Trophoblast cell (in vitro differentiated cells and primary cell): Measurements from ENCODE around the gene LGALS7B.
"Not testable (repeated sequence)": the region's sequence is repeated elsewhere in the genome, so short reads cannot be mapped to it uniquely, and the experiment has no call there.

Source experiments
- DNase-seq, 2 donors: peaks; one replicate each; pipeline ENCODE4 v3.0.0-alpha.2; 2016
- H2AFZ ChIP-seq: 2 replicates; pipeline ENCODE4 v1.6.1; 2013; ENCODE audit warnings: low read length, moderate library complexity, mild to moderate bottlenecking; ENCODE audit not compliant: insufficient read depth, poor library complexity
- H2AK5ac ChIP-seq: 2 replicates; pipeline ENCODE4 v1.6.1; 2013; ENCODE audit warnings: mild to moderate bottlenecking, low read length
- H2BK120ac ChIP-seq: 2 replicates; pipeline ENCODE4 v1.6.1; 2013; ENCODE audit warnings: low read length, mild to moderate bottlenecking, moderate library complexity; ENCODE audit not compliant: insufficient read depth, poor library complexity
- H2BK12ac ChIP-seq: 2 replicates; pipeline ENCODE4 v1.6.1; 2013; ENCODE audit warnings: mild to moderate bottlenecking, low read length, moderate library complexity
- H2BK5ac ChIP-seq: 2 replicates; pipeline ENCODE4 v1.6.1; 2013; ENCODE audit warnings: low read length, low read depth, moderate library complexity, mild to moderate bottlenecking; ENCODE audit not compliant: poor library complexity
- H3K14ac ChIP-seq: 2 replicates; pipeline ENCODE4 v1.6.1; 2013; ENCODE audit warnings: mild to moderate bottlenecking, low read length
- H3K18ac ChIP-seq: 2 replicates; pipeline ENCODE4 v1.6.1; 2013; ENCODE audit warnings: mild to moderate bottlenecking, low read length
- H3K23ac ChIP-seq: 2 replicates; pipeline ENCODE4 v1.6.1; 2013; ENCODE audit warnings: low read length
- H3K27ac ChIP-seq: 2 replicates; pipeline ENCODE4 v1.5.1; 2013; ENCODE audit warnings: low read depth, mild to moderate bottlenecking, inconsistent platforms, low read length, moderate library complexity
- H3K27me3 ChIP-seq: 2 replicates; pipeline ENCODE4 v1.6.1; 2013; ENCODE audit warnings: inconsistent platforms, mild to moderate bottlenecking, low read length, moderate library complexity; ENCODE audit not compliant: insufficient read depth
- H3K36me3 ChIP-seq, 2 experiments: 1 replicate in 1 of 2; 2 replicates in 1 of 2; pipeline ENCODE4 v1.6.1; 2013; ENCODE audit warnings: low read length in 2 of 2, mild to moderate bottlenecking in 2 of 2, moderate library complexity in 1 of 2; ENCODE audit not compliant: insufficient read depth in 2 of 2, control insufficient read depth in 1 of 2
- H3K4ac ChIP-seq: 2 replicates; pipeline ENCODE4 v1.6.1; 2013; ENCODE audit warnings: low read depth, mild to moderate bottlenecking, low read length, moderate library complexity
- H3K4me1 ChIP-seq, 2 experiments: 1 replicate in 1 of 2; 2 replicates in 1 of 2; pipeline ENCODE4 v1.6.1; 2013; ENCODE audit warnings: low read length in 2 of 2, mild to moderate bottlenecking in 2 of 2, moderate library complexity in 1 of 2; ENCODE audit not compliant: insufficient read depth in 2 of 2, control insufficient read depth in 1 of 2
- H3K4me2 ChIP-seq: 2 replicates; pipeline ENCODE4 v1.6.1; 2013; ENCODE audit warnings: inconsistent platforms, mild to moderate bottlenecking, low read length, moderate library complexity
- H3K4me3 ChIP-seq: 2 replicates; pipeline ENCODE4 v1.5.1; 2013; ENCODE audit warnings: mild to moderate bottlenecking, low read depth, low read length, inconsistent platforms
- H3K79me1 ChIP-seq: one replicate; pipeline ENCODE4 v1.6.1; 2013; ENCODE audit warnings: low read length
- H3K79me2 ChIP-seq: 2 replicates; pipeline ENCODE4 v1.6.1; 2013; ENCODE audit warnings: low read length, mild to moderate bottlenecking; ENCODE audit not compliant: control insufficient read depth, insufficient read depth, poor library complexity
- H3K9ac ChIP-seq: 2 replicates; pipeline ENCODE4 v1.6.1; 2013; ENCODE audit warnings: mild to moderate bottlenecking, low read length
- H3K9me3 ChIP-seq: 2 replicates; pipeline ENCODE4 v1.6.1; 2013; ENCODE audit warnings: low read depth, mild to moderate bottlenecking, control low read depth, inconsistent platforms, low read length; ENCODE audit not compliant: insufficient read depth
- H4K12ac ChIP-seq: 2 replicates; pipeline ENCODE4 v1.6.1; 2013; ENCODE audit warnings: low read depth, mild to moderate bottlenecking, low read length, moderate library complexity
- H4K8ac ChIP-seq: 2 replicates; pipeline ENCODE4 v1.6.1; 2013; ENCODE audit warnings: low read depth, mild to moderate bottlenecking, low read length, moderate library complexity
- H4K91ac ChIP-seq: one replicate; pipeline ENCODE4 v1.6.1; 2013; ENCODE audit warnings: low read depth, mild to moderate bottlenecking, low read length, moderate library complexity
- WGBS: extraction: QIAGEN DNeasy Blood & Tissue Kit; methylation state at CpG from one replicate; pipeline ENCODE4 v1.1.7; 2013; ENCODE audit warnings: missing lambda C conversion rate; ENCODE audit not compliant: insufficient read length, insufficient coverage; ENCODE audit errors: extremely low coverage; 5-methylcytosine and 5-hydroxymethylcytosine counted together

The LGALS7B gene

GRCh38 chr19:38782212-38782611, 6.8 kb upstream of the LGALS7B start:
- not testable (repeated sequence) for H4K8ac ChIP-seq, H3K4me1 ChIP-seq, H3K4me2 ChIP-seq, H2BK5ac ChIP-seq, H2BK12ac ChIP-seq, H3K79me2 ChIP-seq, H3K9ac ChIP-seq, H4K12ac ChIP-seq, H4K91ac ChIP-seq, H3K23ac ChIP-seq, H2BK120ac ChIP-seq, H3K18ac ChIP-seq, H3K4me3 ChIP-seq, H3K36me3 ChIP-seq, H3K79me1 ChIP-seq, DNase-seq, H3K27ac ChIP-seq, H2AFZ ChIP-seq, H3K27me3 ChIP-seq, H3K4ac ChIP-seq, H3K14ac ChIP-seq, H3K9me3 ChIP-seq, H2AK5ac ChIP-seq
- no CpG with 5 or more reads among the region's 13 CpGs for whole genome bisulfite sequencing

DNA sequence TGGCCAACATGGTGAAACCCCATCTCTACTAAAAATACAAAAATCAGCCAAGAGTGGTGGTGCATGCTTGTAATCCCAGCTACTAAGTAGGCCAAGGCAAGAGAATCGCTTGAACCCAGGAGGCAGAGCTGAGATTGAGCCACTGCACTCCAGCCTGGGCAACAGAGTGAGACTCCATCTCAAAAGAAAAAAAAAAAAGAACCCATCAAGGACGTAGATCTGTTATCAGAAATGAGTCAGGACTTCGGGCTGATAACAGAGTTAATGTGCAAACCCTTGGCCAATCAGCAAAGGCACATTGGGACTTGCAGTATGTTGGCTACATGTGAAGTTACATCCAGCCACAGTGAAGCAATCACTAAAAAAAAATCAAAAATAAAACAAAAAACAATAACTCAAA, 4.8 kb upstream of the LGALS7B start:
- no CpG with 5 or more reads among the region's 3 CpGs for WGBS

DNA sequence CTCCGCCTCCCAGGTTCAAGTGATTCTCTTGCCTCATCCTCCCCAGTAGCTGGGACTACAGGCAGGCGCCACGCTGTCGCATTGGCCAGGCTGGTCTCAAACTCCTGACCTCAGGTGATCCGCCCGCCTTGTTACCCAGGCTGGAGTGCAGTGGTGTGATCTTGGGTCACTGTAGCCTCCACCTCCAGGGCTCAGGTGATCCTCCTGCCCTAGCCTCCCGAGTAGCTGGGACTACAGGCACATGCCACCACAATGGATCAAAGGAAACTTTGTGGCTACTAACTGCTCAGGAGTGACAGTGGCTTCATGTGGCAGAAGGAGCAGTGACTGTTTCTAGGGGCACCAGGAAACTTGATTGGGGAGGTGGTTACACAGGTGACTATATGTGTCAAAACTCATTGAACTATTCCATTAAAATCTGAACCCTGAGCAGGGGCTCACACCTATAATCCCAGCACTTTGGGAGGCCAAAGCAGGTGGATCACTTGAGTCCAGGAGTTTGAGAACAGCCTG, 3.8 kb upstream of the LGALS7B start:
- Histone ChIP-seq H2BK12ac (no peak overlapping the region), H3K36me3 (no peaks in the 10 kb centered on the region), H2AK5ac (no peak overlapping the region), H3K27ac (no peak overlapping the region), H3K27me3 (no peaks in the 10 kb centered on the region), H4K8ac (no peak overlapping the region), H3K4ac (no peak overlapping the region), H2AFZ (no peak overlapping the region), H3K4me1 (no peaks in the 10 kb centered on the region), H3K79me2 (no peaks in the 10 kb centered on the region), H3K4me3 (no peak overlapping the region), H3K79me1 (peaks cover 1% of the 10 kb centered on the region), H3K9ac (no peak overlapping the region), H2BK5ac (no peak overlapping the region), H3K9me3 (no peaks in the 10 kb centered on the region), H3K18ac (no peak overlapping the region), H3K4me2 (no peak overlapping the region), H3K14ac (no peak overlapping the region), H4K91ac (no peak overlapping the region), H3K23ac (no peak overlapping the region), H4K12ac (no peak overlapping the region), H2BK120ac (no peak overlapping the region)
- DNase-seq: no peak
- WGBS: no CpG with 5 or more reads among the region's 7 CpGs

More for the DNA sequence above, 4.8 kb upstream of the LGALS7B start:
- Histone ChIP-seq H3K4me2 (no peak overlapping the region), H4K8ac (no peak overlapping the region), H2BK120ac (no peak overlapping the region), H3K18ac (no peak overlapping the region), H2BK5ac (no peak overlapping the region), H3K4me3 (no peak overlapping the region), H3K9me3 (no peaks in the 10 kb centered on the region), H3K27ac (no peak overlapping the region), H2BK12ac (no peak overlapping the region), H3K4ac (no peak overlapping the region), H2AK5ac (no peak overlapping the region), H3K9ac (no peak overlapping the region), H4K12ac (no peak overlapping the region), H3K36me3 (no peaks in the 10 kb centered on the region), H3K79me1 (peaks cover 1% of the 10 kb centered on the region), H3K14ac (no peak overlapping the region), H4K91ac (no peak overlapping the region), H3K4me1 (no peaks in the 10 kb centered on the region), H3K27me3 (no peaks in the 10 kb centered on the region), H2AFZ (no peak overlapping the region), H3K79me2 (no peaks in the 10 kb centered on the region), H3K23ac (no peak overlapping the region)
- peak; percentile 28 to 62 for DNase-seq

DNA sequence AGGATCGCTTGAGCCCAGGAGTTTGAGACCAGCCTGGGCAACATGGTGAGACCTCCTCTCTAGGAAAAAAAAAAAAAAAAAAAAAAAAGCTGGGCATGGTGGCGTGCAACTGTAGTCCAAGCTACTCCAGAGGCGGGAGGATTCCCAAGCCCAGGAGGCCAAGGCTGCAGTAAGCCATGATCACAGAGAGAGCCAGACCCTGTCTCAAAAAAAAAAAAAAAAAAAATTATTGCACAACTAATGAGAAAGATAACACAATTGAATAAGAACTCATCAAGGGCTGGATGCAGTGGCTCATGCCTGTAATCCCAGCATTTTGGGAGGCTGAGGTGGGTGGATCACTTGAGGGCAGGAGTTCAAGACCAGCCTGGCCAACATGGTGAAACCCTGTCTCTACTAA, 2.9 kb upstream of the LGALS7B start:
- not testable (repeated sequence) for H3K79me2 ChIP-seq, H3K36me3 ChIP-seq

More for the DNA sequence above, 2.9 kb upstream of the LGALS7B start:
- H3K9ac ChIP-seq, H2BK120ac ChIP-seq, H3K4me3 ChIP-seq, H4K8ac ChIP-seq, H4K12ac ChIP-seq, DNase-seq, H3K27me3 ChIP-seq, H3K27ac ChIP-seq, H4K91ac ChIP-seq, H3K4ac ChIP-seq, H3K23ac ChIP-seq, H2BK5ac ChIP-seq, H3K79me1 ChIP-seq, H3K9me3 ChIP-seq, H2AFZ ChIP-seq, H2BK12ac ChIP-seq, H2AK5ac ChIP-seq, H3K4me2 ChIP-seq, H3K14ac ChIP-seq, H3K4me1 ChIP-seq, H3K18ac ChIP-seq: not testable (repeated sequence)
- no CpG with 5 or more reads among the region's 3 CpGs for WGBS
